HepG2 (cell line): ENCODE measurements around the gene SOX12. TPM values are rescaled to one million over a fixed set of nuclear protein-coding genes. Genes with fewer than 3 reads are reported as not detected.

Experiments
- AKNA ChIP-seq: sonication (generic); formaldehyde crosslinking; IDR thresholded peaks from 2 replicates; pipeline ENCODE4 v1.4.0; 2020; ENCODE audit warnings: missing genetic modification reagents, borderline replicate concordance
- ATF5 ChIP-seq: sonication (generic); formaldehyde crosslinking; IDR thresholded peaks from 2 replicates; pipeline ENCODE4 v1.4.0; 2020; ENCODE audit warnings: mild to moderate bottlenecking, low read depth, missing genetic modification reagents
- FIP1L1 ChIP-seq: fragments of 200-400 bp; formaldehyde crosslinking; IDR thresholded peaks from 2 replicates; pipeline ENCODE4 v1.6.1; 2018; ENCODE audit warnings: low read depth, mild to moderate bottlenecking, low read length, moderate library complexity, borderline replicate concordance; ENCODE audit not compliant: insufficient read depth
- FOXA3 ChIP-seq: IDR thresholded peaks from 2 replicates; pipeline ENCODE4 v1.6.1; 2016; ENCODE audit warnings: missing genetic modification reagents, missing compliant biosample characterization
- HIVEP1 ChIP-seq: sonication (generic); formaldehyde crosslinking; IDR thresholded peaks from 2 replicates; pipeline ENCODE4 v1.4.0; 2020; ENCODE audit warnings: mild to moderate bottlenecking, missing genetic modification reagents
- POLR2A ChIP-seq, 2 experiments: IDR thresholded peaks; 2 replicates each; pipeline ENCODE4 v1.6.1; 2011; ENCODE audit warnings: low read depth in 2 of 2, low read length in 2 of 2, mild to moderate bottlenecking in 1 of 2, moderate library complexity in 1 of 2; ENCODE audit not compliant: insufficient read depth in 1 of 2
- SP4 ChIP-seq: sonication (generic); formaldehyde crosslinking; IDR thresholded peaks from 2 replicates; pipeline ENCODE4 v1.8.1; 2023; ENCODE audit warnings: mild to moderate bottlenecking, missing genetic modification reagents
- SP5 ChIP-seq: IDR thresholded peaks from 2 replicates; pipeline ENCODE4 v1.6.1; 2016; ENCODE audit warnings: low read depth, borderline replicate concordance
- SRSF9 ChIP-seq: fragments of 200-400 bp; formaldehyde crosslinking; IDR thresholded peaks from 2 replicates; pipeline ENCODE4 v1.6.1; 2018; ENCODE audit warnings: borderline replicate concordance, mild to moderate bottlenecking, low read depth, low read length; ENCODE audit not compliant: insufficient read depth, poor library complexity, severe bottlenecking
- TFE3 ChIP-seq: IDR thresholded peaks from 2 replicates; pipeline ENCODE4 v1.6.1; 2016
- TGIF2 ChIP-seq: IDR thresholded peaks from 2 replicates; pipeline ENCODE4 v1.6.1; 2016; ENCODE audit warnings: control low read depth, missing compliant biosample characterization
- ZBTB2 ChIP-seq: sonication (generic); formaldehyde crosslinking; IDR thresholded peaks from 2 replicates; pipeline ENCODE4 v1.8.0; 2022; ENCODE audit warnings: low read depth, missing genetic modification reagents
- ZFP37 ChIP-seq: sonication (generic); formaldehyde crosslinking; IDR thresholded peaks from 2 replicates; pipeline ENCODE4 v1.4.0; 2020; ENCODE audit warnings: missing genetic modification reagents, borderline replicate concordance
- ZNF597 ChIP-seq: sonication (generic); formaldehyde crosslinking; IDR thresholded peaks from 2 replicates; pipeline ENCODE4 v1.5.0; 2020; ENCODE audit warnings: missing genetic modification reagents
- ZNF598 ChIP-seq: sonication (generic); formaldehyde crosslinking; IDR thresholded peaks from 2 replicates; pipeline ENCODE4 v1.5.1; 2020; ENCODE audit warnings: mild to moderate bottlenecking, missing genetic modification reagents, borderline replicate concordance
- polyA plus RNA-seq, 8 experiments: library from polyadenylated mRNA; depleted of rRNA in 3 of 8; stranded (reverse) in 7 of 8; unstranded in 1 of 8; fragments of >200 nt; fragmentation: Illumina TruSeq in 4 of 8; extraction: Trizol in 4 of 8; gene quantifications; 2 replicates each; pipeline versions ENCODE4 v1.2.1 to v1.2.3, GENCODE V29; 2011 to 2016; ENCODE audit warnings: low read depth in 4 of 8, missing spikeins in 1 of 8, mixed read lengths in 1 of 8; ENCODE audit not compliant: insufficient read depth in 1 of 8
- total RNA-seq, 5 experiments: library from RNA; depleted of rRNA; stranded (reverse); fragments of >200 nt; fragmentation: Illumina TruSeq; extraction: Trizol; gene quantifications; 2 replicates each; pipeline ENCODE4 v1.2.3, GENCODE V29; 2016; ENCODE audit warnings: low read depth in 1 of 5

SOX12 gene
- total and polyA plus RNA-seq, 2 of the 13 experiments (the other 11 are each of a cell fraction or from before 2014, with no cell fraction given): 10.0 to 18.7 TPM

- TF ChIP-seq ZBTB2 (CRISPR knock-in tag) (peak; percentile 93), SRSF9 (no peak), POLR2A (IDR thresholded peaks at IDR 0.05; ENCODE audit: insufficient read depth in 1 of 2, low read depth in 2 of 2, low read length in 2 of 2) (peak; percentile 82 to 86), ATF5 (CRISPR knock-in tag) (peak; percentile 93; the same call in 1 of the 2 replicates), SP5 (CRISPR knock-in tag) (peak; percentile 82), FOXA3 (CRISPR knock-in tag) (peak; percentile 90), ZFP37 (CRISPR knock-in tag) (peak; percentile 99), AKNA (CRISPR knock-in tag) (peak; percentile 94), SP4 (CRISPR knock-in tag) (peak; percentile 93), TFE3 (CRISPR knock-in tag) (peak; percentile 98), TGIF2 (CRISPR knock-in tag) (peak; percentile 94), ZNF597 (no peak), HIVEP1 (CRISPR knock-in tag) (peak; percentile 97), FIP1L1 (peak; percentile 95; the same call in 1 of the 2 replicates), ZNF598 (peak; percentile 99)
These were observed 28.0 kb upstream of the SOX12 start, which contains the start of gene ZCCHC3 (continued) for GRCh38 chr20:297098-297924.
